Hepatocyte (in vitro differentiated cells): ENCODE results near the gene ETV3. TPM values are rescaled to one million over a fixed set of nuclear protein-coding genes. Genes with fewer than 3 reads are reported as not detected.
"Not testable (repeated sequence)": the region's sequence is repeated elsewhere in the genome, so short reads cannot be mapped to it uniquely, and the experiment has no call there.

ENCODE experiments used
- DNase-seq: peaks from one replicate; pipeline ENCODE4 v3.0.0-alpha.2; 2016; ENCODE audit warnings: low spot score
- H2AFZ ChIP-seq: fragments of 200-600 bp; sonication (generic); 2 replicates; pipeline ENCODE4 v1.6.0; 2016; ENCODE audit warnings: antibody characterized with exemption, mild to moderate bottlenecking
- H3K27ac ChIP-seq: fragments of 200-600 bp; sonication (generic); 2 replicates; pipeline ENCODE4 v1.5.1; 2016; ENCODE audit warnings: mild to moderate bottlenecking
- H3K27me3 ChIP-seq: fragments of 200-600 bp; sonication (generic); 2 replicates; pipeline ENCODE4 v1.6.1; 2016
- H3K36me3 ChIP-seq: fragments of 200-600 bp; sonication (generic); replicated peaks from 2 replicates; pipeline ENCODE4 v1.5.1; 2016; ENCODE audit warnings: low read depth; ENCODE audit not compliant: insufficient read depth
- H3K4me1 ChIP-seq: fragments of 200-600 bp; sonication (generic); 2 replicates; pipeline ENCODE4 v1.5.1; 2016; ENCODE audit warnings: mild to moderate bottlenecking, moderate library complexity; ENCODE audit not compliant: insufficient read depth
- H3K4me2 ChIP-seq: fragments of 200-600 bp; sonication (generic); 2 replicates; pipeline ENCODE4 v1.6.0; 2016
- H3K4me3 ChIP-seq: fragments of 200-600 bp; sonication (generic); 2 replicates; pipeline ENCODE4 v1.5.1; 2016; ENCODE audit warnings: mild to moderate bottlenecking
- H3K79me2 ChIP-seq: fragments of 200-600 bp; sonication (generic); 2 replicates; pipeline ENCODE4 v1.6.0; 2017; ENCODE audit warnings: mild to moderate bottlenecking
- H3K9me2 ChIP-seq: fragments of 200-600 bp; sonication (generic); replicated peaks from 2 replicates; pipeline ENCODE4 v1.6.0; 2017; ENCODE audit warnings: mild to moderate bottlenecking; ENCODE audit not compliant: insufficient read depth
- H3K9me3 ChIP-seq: fragments of 200-600 bp; sonication (generic); 2 replicates; pipeline ENCODE4 v1.5.1; 2016; ENCODE audit warnings: low read depth, mild to moderate bottlenecking
- H4K20me1 ChIP-seq: fragments of 200-600 bp; sonication (generic); 2 replicates; pipeline ENCODE4 v1.6.0; 2016; ENCODE audit warnings: mild to moderate bottlenecking; ENCODE audit not compliant: insufficient read depth, poor library complexity, severe bottlenecking
- EZH2 ChIP-seq: fragments of 200-600 bp; sonication (generic); IDR thresholded peaks from 2 replicates; pipeline ENCODE4 v1.6.1; 2016; ENCODE audit warnings: antibody characterized with exemption, mild to moderate bottlenecking, borderline replicate concordance
- EZH2phosphoT487 ChIP-seq: fragments of 200-600 bp; sonication (generic); IDR thresholded peaks from one replicate; pipeline ENCODE4 v1.6.1; 2018; ENCODE audit warnings: antibody characterized with exemption, mild to moderate bottlenecking, low read depth, moderate library complexity; ENCODE audit not compliant: unreplicated experiment, severe bottlenecking
- WGBS: methylation state at CpG from one replicate; pipeline ENCODE4 v1.1.6; 2016; ENCODE audit warnings: low lambda C conversion rate; ENCODE audit errors: missing lambda C conversion rate; 5-methylcytosine and 5-hydroxymethylcytosine counted together
- polyA plus RNA-seq: library from polyadenylated mRNA; unstranded; fragments of >200 nt; fragmentation: Nextera tagmentation; extraction: Ambion mirVana; gene quantifications from 2 replicates; pipeline ENCODE4 v1.2.1, GENCODE V29; 2016
- total RNA-seq: library from RNA; depleted of rRNA; stranded (reverse); fragments of >200 nt; gene quantifications from 2 replicates; pipeline ENCODE4 v1.2.3, GENCODE V29; 2014
- TF ChIP-seq, protein P1 (sequence below): fragments of 200-600 bp; sonication (generic); IDR thresholded peaks from 2 replicates; pipeline ENCODE4 v1.5.1; 2016; ENCODE audit warnings: antibody characterized with exemption, mild to moderate bottlenecking; ENCODE audit not compliant: poor library complexity

The ETV3 gene
- total RNA-seq (17.6 and 18.3 TPM in 2 replicates), polyA plus RNA-seq (8.0 and 8.4 TPM in 2 replicates)

DNA sequence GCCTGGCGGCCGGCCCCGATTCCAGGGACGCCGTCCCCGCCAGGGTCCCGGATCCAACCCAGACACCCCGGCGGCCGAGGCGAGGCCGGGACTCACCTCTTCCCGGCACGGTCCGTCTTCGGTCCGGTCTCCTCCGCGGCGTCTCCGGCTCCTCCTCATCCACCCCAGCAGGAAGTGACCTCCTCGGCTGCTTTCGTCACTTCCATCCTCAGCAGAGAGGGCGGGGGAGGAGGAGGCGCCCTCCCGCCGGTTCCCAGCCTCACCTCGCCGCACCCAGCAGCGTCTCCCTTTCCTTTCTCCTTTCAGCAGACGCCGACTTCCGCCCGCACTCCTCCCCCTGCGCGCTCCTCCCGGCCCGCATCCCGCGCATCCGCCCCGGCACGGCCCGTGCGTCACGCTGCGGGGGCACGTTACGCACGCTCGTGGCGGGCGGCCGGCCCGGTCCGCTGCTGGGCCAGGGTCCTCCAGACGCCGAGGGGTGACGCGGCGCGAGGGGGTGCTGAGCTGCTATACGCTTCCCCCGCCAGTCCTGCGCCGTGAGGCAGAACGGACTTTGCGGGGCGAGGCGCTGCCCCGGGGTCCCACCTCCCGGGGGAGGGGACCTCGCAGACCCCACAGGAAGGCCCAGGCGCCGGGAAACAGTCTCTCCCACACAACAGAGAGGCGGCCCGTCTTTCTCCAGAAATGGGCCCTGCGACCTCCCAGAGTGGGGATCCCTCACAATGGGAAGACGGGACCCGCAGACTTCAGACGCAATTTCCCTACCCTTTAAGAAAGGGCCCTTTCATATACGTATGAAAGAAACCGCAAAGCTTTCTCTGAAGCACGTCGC is at the start of gene ETV3:
Gene ETV3, minus strand, starts transcription at position 176 of the 832 bp plus-strand sequence. CDS start 2,043 bp downstream, outside the sequence.
- H2AFZ ChIP-seq, result peak within 1 kb of the TSS; percentile 70
- H3K27ac ChIP-seq, result peak within 1 kb of the TSS; percentile 99
- no peaks in the 10 kb centered on the region for H3K27me3 ChIP-seq
- H3K4me2 ChIP-seq, result peak within 1 kb of the TSS; percentile 88
- H3K4me1 ChIP-seq, result peaks cover 28% of the 10 kb centered on the region
- DNase-seq, result peak; percentile 95
- no peaks in the 10 kb centered on the region for H3K9me2 ChIP-seq
- no peak for TF ChIP-seq EZH2phosphoT487
- TF ChIP-seq EZH2, result no peak
- TF ChIP-seq, protein P1, sequence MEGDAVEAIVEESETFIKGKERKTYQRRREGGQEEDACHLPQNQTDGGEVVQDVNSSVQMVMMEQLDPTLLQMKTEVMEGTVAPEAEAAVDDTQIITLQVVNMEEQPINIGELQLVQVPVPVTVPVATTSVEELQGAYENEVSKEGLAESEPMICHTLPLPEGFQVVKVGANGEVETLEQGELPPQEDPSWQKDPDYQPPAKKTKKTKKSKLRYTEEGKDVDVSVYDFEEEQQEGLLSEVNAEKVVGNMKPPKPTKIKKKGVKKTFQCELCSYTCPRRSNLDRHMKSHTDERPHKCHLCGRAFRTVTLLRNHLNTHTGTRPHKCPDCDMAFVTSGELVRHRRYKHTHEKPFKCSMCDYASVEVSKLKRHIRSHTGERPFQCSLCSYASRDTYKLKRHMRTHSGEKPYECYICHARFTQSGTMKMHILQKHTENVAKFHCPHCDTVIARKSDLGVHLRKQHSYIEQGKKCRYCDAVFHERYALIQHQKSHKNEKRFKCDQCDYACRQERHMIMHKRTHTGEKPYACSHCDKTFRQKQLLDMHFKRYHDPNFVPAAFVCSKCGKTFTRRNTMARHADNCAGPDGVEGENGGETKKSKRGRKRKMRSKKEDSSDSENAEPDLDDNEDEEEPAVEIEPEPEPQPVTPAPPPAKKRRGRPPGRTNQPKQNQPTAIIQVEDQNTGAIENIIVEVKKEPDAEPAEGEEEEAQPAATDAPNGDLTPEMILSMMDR, result no peak
- H3K79me2 ChIP-seq, result peaks cover 41% of the 10 kb centered on the region
- no peaks in the 10 kb centered on the region for H3K36me3 ChIP-seq
- WGBS, result under 1% methylated on average over 44 of the region's 85 CpGs
- H3K4me3 ChIP-seq, result peak within 1 kb of the TSS; percentile 90
- peaks cover 21% of the 10 kb centered on the region for H4K20me1 ChIP-seq
- no peaks in the 10 kb centered on the region for H3K9me3 ChIP-seq

DNA sequence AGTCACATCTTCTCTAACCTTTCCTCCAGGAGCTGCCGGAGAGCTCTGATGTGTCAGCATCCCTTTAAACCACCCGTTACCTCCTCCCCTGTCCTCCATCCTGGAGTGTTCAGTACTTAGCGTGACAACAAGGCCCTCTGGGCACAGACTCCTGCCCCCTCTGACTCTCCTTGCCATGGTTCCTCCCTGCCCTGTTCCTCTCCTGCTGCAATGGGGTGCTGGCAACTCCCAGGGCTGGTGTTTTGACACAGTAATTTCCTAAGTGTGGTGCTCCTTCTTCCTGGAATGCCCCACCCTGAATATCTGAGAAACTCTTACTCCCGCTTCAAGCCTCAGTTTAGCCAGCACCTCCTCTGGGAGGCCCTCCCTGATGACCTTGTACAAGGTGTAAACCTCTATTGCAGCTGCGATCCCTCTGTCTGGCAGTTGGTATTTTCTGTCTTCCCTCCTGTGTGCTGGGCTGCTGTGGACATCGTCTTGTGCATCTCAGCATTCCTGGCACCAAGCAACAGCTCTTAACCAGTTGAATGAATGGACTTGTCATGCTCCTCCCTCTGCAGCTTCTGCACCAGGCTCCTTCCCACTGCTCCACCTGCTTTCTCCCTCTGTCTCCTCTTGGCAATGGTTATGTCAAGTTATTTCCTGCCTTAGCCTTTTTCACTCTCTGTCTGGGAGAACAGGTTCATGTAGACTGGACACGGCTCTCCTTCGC is 48.2 kb upstream of the ETV3 start:
- no peaks in the 10 kb centered on the region for H3K4me1 ChIP-seq
- H3K4me2 ChIP-seq, result no peak overlapping the region
- H4K20me1 ChIP-seq, result no peaks in the 10 kb centered on the region
- no peaks in the 10 kb centered on the region for H3K9me2 ChIP-seq
- H3K79me2 ChIP-seq, result no peaks in the 10 kb centered on the region
- no peaks in the 10 kb centered on the region for H3K36me3 ChIP-seq
- TF ChIP-seq EZH2, result no peak
- TF ChIP-seq EZH2phosphoT487, result no peak
- TF ChIP-seq, protein P1, result no peak
- 85% methylated on average over 8 of the region's 8 CpGs for WGBS
- no peak overlapping the region for H2AFZ ChIP-seq
- H3K4me3 ChIP-seq, result no peak overlapping the region
- H3K9me3 ChIP-seq, result no peaks in the 10 kb centered on the region
- no peak for DNase-seq
- no peak overlapping the region for H3K27ac ChIP-seq
- H3K27me3 ChIP-seq, result no peaks in the 10 kb centered on the region

GRCh38 chr1:157183870-157184269 is 45.7 kb upstream of the ETV3 start:
- WGBS, result 89% methylated on average over 3 of the region's 3 CpGs
- H3K36me3 ChIP-seq, result no peaks in the 10 kb centered on the region
- H4K20me1 ChIP-seq, result no peaks in the 10 kb centered on the region
- H3K4me3 ChIP-seq, result no peak overlapping the region
- H3K4me1 ChIP-seq, result no peaks in the 10 kb centered on the region
- DNase-seq, result no peak
- no peaks in the 10 kb centered on the region for H3K27me3 ChIP-seq
- no peaks in the 10 kb centered on the region for H3K9me3 ChIP-seq
- H3K27ac ChIP-seq, result no peak overlapping the region
- H3K79me2 ChIP-seq, result no peaks in the 10 kb centered on the region
- H3K4me2 ChIP-seq, result no peak overlapping the region
- no peak overlapping the region for H2AFZ ChIP-seq
- no peak for TF ChIP-seq EZH2phosphoT487
- TF ChIP-seq, protein P1, result no peak
- TF ChIP-seq EZH2, result no peak
- no peaks in the 10 kb centered on the region for H3K9me2 ChIP-seq

- not testable (repeated sequence) for H3K4me1 ChIP-seq, H4K20me1 ChIP-seq, H3K9me3 ChIP-seq, H3K27me3 ChIP-seq, H3K9me2 ChIP-seq, H3K79me2 ChIP-seq, DNase-seq, H2AFZ ChIP-seq, H3K4me3 ChIP-seq, H3K36me3 ChIP-seq, H3K27ac ChIP-seq, H3K4me2 ChIP-seq
- 98% methylated on average over 5 of the region's 5 CpGs for WGBS
Observed at GRCh38 chr1:157182371-157182770, 44.2 kb upstream of the ETV3 start.
